Transverse colon (tissue), 4 donors: ENCODE measurements around the gene HOXB6. TPM values are rescaled to one million over a fixed set of nuclear protein-coding genes. Genes with fewer than 3 reads are reported as not detected.

Experiments
- DNase-seq: peaks from one replicate; pipeline ENCODE4 v3.0.0-alpha.2; 2019
- H3K27ac ChIP-seq, 4 donors: fragments of 200-600 bp; sonication (generic); 2 replicates each; pipeline ENCODE4 v1.5.1; 2016 to 2018; ENCODE audit warnings: inconsistent platforms in 4 of 4
- H3K27me3 ChIP-seq: fragments of 200-600 bp; sonication (generic); 2 replicates; pipeline ENCODE4 v1.5.1; 2017; ENCODE audit warnings: inconsistent platforms
- H3K36me3 ChIP-seq, 4 donors: fragments of 200-600 bp; sonication (generic); 2 replicates each; pipeline ENCODE4 v1.5.1; 2017 to 2019; ENCODE audit warnings: inconsistent platforms in 4 of 4
- H3K4me1 ChIP-seq, 4 donors: fragments of 200-600 bp; sonication (generic); 2 replicates each; pipeline ENCODE4 v1.5.1; 2017 to 2020; ENCODE audit warnings: inconsistent platforms in 4 of 4
- H3K4me3 ChIP-seq, 4 donors: fragments of 200-600 bp; sonication (generic); 1 replicate in 1 of 4; 2 replicates in 3 of 4; pipeline versions ENCODE4 v1.5.1 to v1.6.1; 2017 to 2019; ENCODE audit warnings: inconsistent platforms in 4 of 4
- H3K9me3 ChIP-seq, 2 donors: fragments of 200-600 bp; sonication (generic); 2 replicates each; pipeline ENCODE4 v1.5.1; 2017 to 2019; ENCODE audit warnings: inconsistent platforms in 2 of 2
- EP300 ChIP-seq: sonication (generic); formaldehyde crosslinking; IDR thresholded peaks from one replicate; pipeline ENCODE4 v1.6.1; 2017; ENCODE audit warnings: antibody characterized with exemption, low read depth
- POLR2A ChIP-seq: fragments of 450-650 bp; IDR thresholded peaks from one replicate; pipeline ENCODE4 v1.6.1; 2016; ENCODE audit warnings: antibody characterized with exemption, mild to moderate bottlenecking, moderate library complexity
- POLR2AphosphoS5 ChIP-seq, 3 donors: sonication (generic); formaldehyde crosslinking; IDR thresholded peaks; one replicate each; pipeline ENCODE4 v1.6.1; 2016; ENCODE audit warnings: antibody characterized with exemption in 3 of 3
- WGBS, 2 donors: methylation state at CpG; one replicate each; pipeline ENCODE4 v1.1.5; 2018; ENCODE audit warnings: low coverage in 1 of 2; 5-methylcytosine and 5-hydroxymethylcytosine counted together
- in situ Hi-C, 4 donors: fragments of 200-750 bp; cut with MboI; loops; one replicate each; pipeline versions ENCODE4 v1.15.0 to v1.15.1; 2017; ENCODE audit warnings: low sequenced_read_pairs in 3 of 4, low pct_ligation_motif_present in 1 of 4, low pct_unique_long_range_greater_than_20kb in 1 of 4
- intact Hi-C: fragments of 100-400 bp; cut with DNase I; formaldehyde crosslinking; loops from one replicate; pipeline ENCODE4 v1.15.1; 2023; ENCODE audit warnings: low total_unique reads
- total RNA-seq, 4 donors: library from RNA; depleted of rRNA; stranded (reverse); fragments of >200 nt; gene quantifications; one replicate each; pipeline ENCODE4 v1.1.0, GENCODE V29; 2016
- TF ChIP-seq, protein P1 (sequence below), 5 experiments: fragments of 200-600 bp in 3 of 5; fragments of 450-650 bp in 2 of 5; sonication (generic) in 3 of 5; IDR thresholded peaks; 1 replicate in 2 of 5; 2 replicates in 3 of 5; pipeline ENCODE4 v1.5.1; 2016 to 2017; ENCODE audit warnings: antibody characterized with exemption in 5 of 5, inconsistent platforms in 3 of 5, mild to moderate bottlenecking in 2 of 5, moderate library complexity in 1 of 5

HOXB6 gene
- total RNA-seq, 4 donors from 2014 or later: 42.7 to 78.4 (median 62.5) TPM

DNA sequence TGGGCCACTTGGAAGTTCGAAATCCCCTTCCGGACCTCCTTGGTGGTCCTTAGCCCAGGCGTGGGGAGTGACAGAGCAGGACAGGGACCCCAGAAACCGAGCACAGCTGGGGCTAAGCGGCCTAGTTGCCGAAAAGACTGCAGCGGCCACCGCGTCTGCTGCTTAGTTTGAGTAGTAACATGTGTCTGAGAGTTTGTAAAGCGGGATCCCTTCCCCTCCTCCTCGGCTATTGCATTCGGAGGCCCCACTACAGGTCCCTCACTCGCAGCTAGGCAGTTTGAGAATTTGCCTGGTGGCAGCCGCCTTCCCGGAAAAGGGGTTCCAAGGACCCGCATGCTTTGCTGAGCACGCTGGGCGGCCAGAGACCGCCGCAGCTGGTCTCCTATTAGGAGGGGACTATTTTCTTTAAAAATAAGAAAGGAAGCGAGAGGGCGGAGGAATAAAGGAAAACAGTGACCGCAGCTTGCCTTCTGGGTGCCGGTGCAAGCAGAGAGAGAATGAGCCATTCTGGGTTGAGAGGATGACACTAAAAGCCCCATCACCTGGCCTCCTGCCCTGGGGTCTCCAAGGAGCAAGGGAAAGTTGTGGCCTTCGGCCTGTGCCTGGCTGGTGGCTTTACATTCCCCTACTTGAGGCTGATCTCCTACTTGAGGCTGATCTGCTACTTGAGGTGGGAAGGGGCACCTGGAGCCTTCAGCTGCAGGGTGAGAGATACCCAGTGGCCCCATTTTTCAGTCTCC, 10.1 kb downstream of the HOXB6 start:
- TF ChIP-seq POLR2AphosphoS5 (IDR thresholded peaks at IDR 0.05) (no peak), POLR2A (no peak), EP300 (no peak)
- TF ChIP-seq, protein P1, sequence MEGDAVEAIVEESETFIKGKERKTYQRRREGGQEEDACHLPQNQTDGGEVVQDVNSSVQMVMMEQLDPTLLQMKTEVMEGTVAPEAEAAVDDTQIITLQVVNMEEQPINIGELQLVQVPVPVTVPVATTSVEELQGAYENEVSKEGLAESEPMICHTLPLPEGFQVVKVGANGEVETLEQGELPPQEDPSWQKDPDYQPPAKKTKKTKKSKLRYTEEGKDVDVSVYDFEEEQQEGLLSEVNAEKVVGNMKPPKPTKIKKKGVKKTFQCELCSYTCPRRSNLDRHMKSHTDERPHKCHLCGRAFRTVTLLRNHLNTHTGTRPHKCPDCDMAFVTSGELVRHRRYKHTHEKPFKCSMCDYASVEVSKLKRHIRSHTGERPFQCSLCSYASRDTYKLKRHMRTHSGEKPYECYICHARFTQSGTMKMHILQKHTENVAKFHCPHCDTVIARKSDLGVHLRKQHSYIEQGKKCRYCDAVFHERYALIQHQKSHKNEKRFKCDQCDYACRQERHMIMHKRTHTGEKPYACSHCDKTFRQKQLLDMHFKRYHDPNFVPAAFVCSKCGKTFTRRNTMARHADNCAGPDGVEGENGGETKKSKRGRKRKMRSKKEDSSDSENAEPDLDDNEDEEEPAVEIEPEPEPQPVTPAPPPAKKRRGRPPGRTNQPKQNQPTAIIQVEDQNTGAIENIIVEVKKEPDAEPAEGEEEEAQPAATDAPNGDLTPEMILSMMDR (IDR thresholded peaks at IDR 0.05): no peak
- Histone ChIP-seq H3K4me1 (peaks cover 10 to 86% (median 46%) of the 10 kb centered on the region in 4 donors), H3K4me3 (peak overlapping the region in 2 of 4 donors; percentile 43 to 64), H3K27ac (peak overlapping the region; percentile 89 to 95 (median 92)), H3K9me3 (no peaks in the 10 kb centered on the region), H3K36me3 (peaks cover 0 to 5% (median 0%) of the 10 kb centered on the region in 4 donors), H3K27me3 (peaks cover 5% of the 10 kb centered on the region)
- intact Hi-C loops (loop anchor here (5.0 kb wide), 1 partner anchor 242 kb away; no protein-coding TSS in a partner anchor), in situ Hi-C loops (loop anchor here in 2 of 4 donors (5.0 to 10.0 kb wide), 3 partner anchors 100 to 250 kb away; no protein-coding TSS in a partner anchor)
- DNase-seq: no peak
- WGBS, 2 donors: 64 to 68% methylated on average over 3 to 25 of the region's 25 CpGs

GRCh38 chr17:48593840-48594537, 10.8 kb downstream of the HOXB6 start:
- H3K4me1 ChIP-seq: peaks cover 8 to 80% (median 40%) of the 10 kb centered on the region in 4 donors
- no peaks in the 10 kb centered on the region for H3K9me3 ChIP-seq
- H3K27ac ChIP-seq: peak overlapping the region; percentile 89 to 95 (median 92)
- in situ Hi-C loops (loop anchor here in 2 of 4 donors (5.0 to 10.0 kb wide), 3 partner anchors 99 to 249 kb away; no protein-coding TSS in a partner anchor), intact Hi-C loops (no loop called here)
- peaks cover 5% of the 10 kb centered on the region for H3K27me3 ChIP-seq
- WGBS, 2 donors: 29 to 33% methylated on average over 4 to 37 of the region's 37 CpGs
- peak; percentile 79 for DNase-seq
- peak overlapping the region in 3 of 4 donors; percentile 31 to 64 (median 43) for H3K4me3 ChIP-seq
- peak in 1 of 3 donors; percentile 42 for TF ChIP-seq POLR2AphosphoS5 (IDR thresholded peaks at IDR 0.05)
- TF ChIP-seq, protein P1 (IDR thresholded peaks at IDR 0.05): peak; percentile 76 to 85 (median 79)
- TF ChIP-seq EP300: no peak
- no peak for TF ChIP-seq POLR2A
- H3K36me3 ChIP-seq: peaks cover 0 to 5% (median 0%) of the 10 kb centered on the region in 4 donors

GRCh38 chr17:48593126-48593829, 11.5 kb downstream of the HOXB6 start, which contains the start of gene HOXB5:
TSS of gene HOXB5 (minus strand) at chr17:48593779. CDS start at chr17:48593682, 97 bp downstream.
- no peak for TF ChIP-seq POLR2A
- TF ChIP-seq POLR2AphosphoS5 (IDR thresholded peaks at IDR 0.05): no peak
- no peak for TF ChIP-seq EP300
- TF ChIP-seq, protein P1 (IDR thresholded peaks at IDR 0.05): no peak
- peaks cover 5% of the 10 kb centered on the region for H3K27me3 ChIP-seq
- peaks cover 0 to 5% (median 0%) of the 10 kb centered on the region in 4 donors for H3K36me3 ChIP-seq
- peaks cover 4 to 80% (median 32%) of the 10 kb centered on the region in 4 donors for H3K4me1 ChIP-seq
- WGBS, 2 donors: 45% methylated on average over 40 of the region's 50 CpGs; no CpG with 5 or more reads in 1 of the 2 donors
- peak within 1 kb of the TSS; percentile 89 to 95 (median 92) for H3K27ac ChIP-seq
- in situ Hi-C loops (loop anchor here in 2 of 4 donors (5.0 to 10.0 kb wide), 3 partner anchors 98 to 248 kb away; no protein-coding TSS in a partner anchor), intact Hi-C loops (no loop called here)
- H3K9me3 ChIP-seq: no peaks in the 10 kb centered on the region
- no peak for DNase-seq
- H3K4me3 ChIP-seq: peak within 1 kb of the TSS; percentile 31 to 64 (median 39)
